K562 (cell line): ENCODE results near the gene COX4I2.

Experiments
- BACH1 ChIP-seq: fragments of 200-800 bp; sonication (Bioruptor generic); IDR thresholded peaks from 2 replicates; pipeline ENCODE4 v1.6.1; 2016; ENCODE audit warnings: missing genetic modification characterization, missing compliant biosample characterization
- IFI16 ChIP-seq: fragments of 250-450 bp; sonication (Bioruptor Pico); IDR thresholded peaks from 2 replicates; pipeline ENCODE4 v2.1.2; 2022; ENCODE audit warnings: mild to moderate bottlenecking, inconsistent platforms
- KDM1A ChIP-seq, 2 experiments: fragments of 450-650 bp; IDR thresholded peaks; 2 replicates each; pipeline ENCODE4 v1.6.1; 2016; ENCODE audit warnings: mild to moderate bottlenecking in 2 of 2
- KDM4B ChIP-seq, 2 experiments: fragments of 450-650 bp in 1 of 2; sonication (generic) in 1 of 2; IDR thresholded peaks; 2 replicates each; pipeline ENCODE4 v1.6.1; 2016 to 2017; ENCODE audit warnings: borderline replicate concordance in 2 of 2, antibody characterized with exemption in 1 of 2, low read depth in 1 of 2, mild to moderate bottlenecking in 1 of 2
- MAFG ChIP-seq: fragments of 450-650 bp; conservative IDR thresholded peaks from 2 replicates; pipeline ENCODE4 v1.6.1; 2016; ENCODE audit warnings: missing genetic modification characterization, missing compliant biosample characterization
- PHF20 ChIP-seq: fragments of 450-650 bp; IDR thresholded peaks from 2 replicates; pipeline ENCODE4 v1.6.1; 2018; ENCODE audit not compliant: partially characterized antibody
- POLR2A ChIP-seq: fragments of 450-650 bp; conservative IDR thresholded peaks from 2 replicates; pipeline ENCODE4 v1.6.1; 2016
- POLR2AphosphoS2 ChIP-seq: IDR thresholded peaks from 2 replicates; pipeline ENCODE4 v1.6.1; 2012; ENCODE audit warnings: low read length, improper control_type of control experiment
- RCOR1 ChIP-seq, 2 experiments: IDR thresholded peaks; 2 replicates each; pipeline ENCODE4 v1.6.1; 2012; ENCODE audit warnings: low read depth in 2 of 2, low read length in 2 of 2, borderline replicate concordance in 1 of 2, improper control_type of control experiment in 1 of 2
- SMARCA4 ChIP-seq: fragments of 450-650 bp; IDR thresholded peaks from 2 replicates; pipeline ENCODE4 v1.6.1; 2016
- TF ChIP-seq, protein P1 (sequence below): sonication (generic); formaldehyde crosslinking; IDR thresholded peaks from 2 replicates; pipeline ENCODE4 v1.8.0; 2022; ENCODE audit warnings: mild to moderate bottlenecking, low read depth, missing genetic modification reagents
- TF ChIP-seq, protein P2 (sequence below): IDR thresholded peaks from 3 replicates; pipeline ENCODE4 v1.6.1; 2011; ENCODE audit warnings: borderline replicate concordance, mild to moderate bottlenecking; ENCODE audit not compliant: insufficient read length, insufficient read depth
- TF ChIP-seq, protein P3 (sequence below): fragments of 250-450 bp; sonication (Bioruptor Pico); IDR thresholded peaks from 2 replicates; pipeline ENCODE4 v1.5.0; 2020; ENCODE audit warnings: mild to moderate bottlenecking
- TF ChIP-seq, protein P4 (sequence below): fragments of 250-450 bp; sonication (Bioruptor Pico); IDR thresholded peaks from 2 replicates; pipeline ENCODE4 v1.4.0; 2020

DNA sequence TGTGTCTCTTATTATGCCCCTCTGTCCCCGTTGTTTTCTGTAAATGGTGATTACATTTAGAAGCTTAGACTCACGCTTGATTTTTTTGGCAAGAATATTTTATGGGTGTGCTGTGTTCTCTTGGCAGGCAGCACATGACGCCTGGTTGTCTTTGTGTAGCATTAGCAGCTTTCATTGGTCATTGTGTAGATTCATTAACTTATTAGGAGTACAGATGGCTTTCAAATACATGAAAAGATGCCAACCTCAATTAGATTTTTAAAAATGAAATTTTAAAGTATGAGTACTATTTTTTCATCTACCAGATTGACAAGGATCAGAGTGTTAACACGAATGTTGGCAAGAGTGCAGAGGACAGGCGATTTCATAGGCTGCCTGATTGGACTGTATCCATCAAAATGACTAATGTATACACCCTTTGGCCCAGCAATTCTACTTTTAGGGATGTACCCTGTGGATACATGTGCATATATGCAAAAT is 15.2 kb downstream of the COX4I2 start:
- TF ChIP-seq, protein P1, sequence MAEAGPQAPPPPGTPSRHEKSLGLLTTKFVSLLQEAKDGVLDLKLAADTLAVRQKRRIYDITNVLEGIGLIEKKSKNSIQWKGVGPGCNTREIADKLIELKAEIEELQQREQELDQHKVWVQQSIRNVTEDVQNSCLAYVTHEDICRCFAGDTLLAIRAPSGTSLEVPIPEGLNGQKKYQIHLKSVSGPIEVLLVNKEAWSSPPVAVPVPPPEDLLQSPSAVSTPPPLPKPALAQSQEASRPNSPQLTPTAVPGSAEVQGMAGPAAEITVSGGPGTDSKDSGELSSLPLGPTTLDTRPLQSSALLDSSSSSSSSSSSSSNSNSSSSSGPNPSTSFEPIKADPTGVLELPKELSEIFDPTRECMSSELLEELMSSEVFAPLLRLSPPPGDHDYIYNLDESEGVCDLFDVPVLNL: no peak
- TF ChIP-seq KDM4B (IDR thresholded peaks at IDR 0.05; ENCODE audit: borderline replicate concordance in 2 of 2, low read depth in 1 of 2) (no peak), RCOR1 (IDR thresholded peaks at IDR 0.05; ENCODE audit: borderline replicate concordance in 1 of 2, low read depth in 2 of 2, low read length in 2 of 2) (no peak), POLR2A (no peak), BACH1 (tag) (no peak), KDM1A (IDR thresholded peaks at IDR 0.05) (no peak), SMARCA4 (no peak), PHF20 (no peak), IFI16 (CRISPR knock-in tag) (no peak), POLR2AphosphoS2 (no peak), MAFG (tag) (no peak)
- TF ChIP-seq, protein P2, sequence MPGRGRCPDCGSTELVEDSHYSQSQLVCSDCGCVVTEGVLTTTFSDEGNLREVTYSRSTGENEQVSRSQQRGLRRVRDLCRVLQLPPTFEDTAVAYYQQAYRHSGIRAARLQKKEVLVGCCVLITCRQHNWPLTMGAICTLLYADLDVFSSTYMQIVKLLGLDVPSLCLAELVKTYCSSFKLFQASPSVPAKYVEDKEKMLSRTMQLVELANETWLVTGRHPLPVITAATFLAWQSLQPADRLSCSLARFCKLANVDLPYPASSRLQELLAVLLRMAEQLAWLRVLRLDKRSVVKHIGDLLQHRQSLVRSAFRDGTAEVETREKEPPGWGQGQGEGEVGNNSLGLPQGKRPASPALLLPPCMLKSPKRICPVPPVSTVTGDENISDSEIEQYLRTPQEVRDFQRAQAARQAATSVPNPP: no peak
- TF ChIP-seq, protein P3, sequence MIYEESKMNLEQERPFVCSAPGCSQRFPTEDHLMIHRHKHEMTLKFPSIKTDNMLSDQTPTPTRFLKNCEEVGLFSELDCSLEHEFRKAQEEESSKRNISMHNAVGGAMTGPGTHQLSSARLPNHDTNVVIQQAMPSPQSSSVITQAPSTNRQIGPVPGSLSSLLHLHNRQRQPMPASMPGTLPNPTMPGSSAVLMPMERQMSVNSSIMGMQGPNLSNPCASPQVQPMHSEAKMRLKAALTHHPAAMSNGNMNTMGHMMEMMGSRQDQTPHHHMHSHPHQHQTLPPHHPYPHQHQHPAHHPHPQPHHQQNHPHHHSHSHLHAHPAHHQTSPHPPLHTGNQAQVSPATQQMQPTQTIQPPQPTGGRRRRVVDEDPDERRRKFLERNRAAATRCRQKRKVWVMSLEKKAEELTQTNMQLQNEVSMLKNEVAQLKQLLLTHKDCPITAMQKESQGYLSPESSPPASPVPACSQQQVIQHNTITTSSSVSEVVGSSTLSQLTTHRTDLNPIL (CRISPR knock-in tag): no peak
- TF ChIP-seq, protein P4, sequence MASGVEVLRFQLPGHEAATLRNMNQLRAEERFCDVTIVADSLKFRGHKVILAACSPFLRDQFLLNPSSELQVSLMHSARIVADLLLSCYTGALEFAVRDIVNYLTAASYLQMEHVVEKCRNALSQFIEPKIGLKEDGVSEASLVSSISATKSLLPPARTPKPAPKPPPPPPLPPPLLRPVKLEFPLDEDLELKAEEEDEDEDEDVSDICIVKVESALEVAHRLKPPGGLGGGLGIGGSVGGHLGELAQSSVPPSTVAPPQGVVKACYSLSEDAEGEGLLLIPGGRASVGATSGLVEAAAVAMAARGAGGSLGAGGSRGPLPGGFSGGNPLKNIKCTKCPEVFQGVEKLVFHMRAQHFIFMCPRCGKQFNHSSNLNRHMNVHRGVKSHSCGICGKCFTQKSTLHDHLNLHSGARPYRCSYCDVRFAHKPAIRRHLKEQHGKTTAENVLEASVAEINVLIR: no peak
